K562 treated with DMSO at 1 percent for 4 hours (cell line): ENCODE measurements around the gene KRTAP19-4. TPM values are rescaled to one million over a fixed set of nuclear protein-coding genes. Genes with fewer than 3 reads are reported as not detected.

Experiments
- total RNA-seq: library from RNA; unstranded; fragments of 300-600 nt; gene quantifications from 2 replicates; pipeline ENCODE4 v1.2.3, GENCODE V29; 2022; ENCODE audit not compliant: insufficient read depth

KRTAP19-4 gene, protein sequence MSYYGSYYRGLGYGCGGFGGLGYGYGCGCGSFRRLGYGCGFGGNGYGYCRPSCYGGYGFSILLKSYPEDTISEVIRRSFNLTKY
- total RNA-seq = not detected in 2 replicates

DNA sequence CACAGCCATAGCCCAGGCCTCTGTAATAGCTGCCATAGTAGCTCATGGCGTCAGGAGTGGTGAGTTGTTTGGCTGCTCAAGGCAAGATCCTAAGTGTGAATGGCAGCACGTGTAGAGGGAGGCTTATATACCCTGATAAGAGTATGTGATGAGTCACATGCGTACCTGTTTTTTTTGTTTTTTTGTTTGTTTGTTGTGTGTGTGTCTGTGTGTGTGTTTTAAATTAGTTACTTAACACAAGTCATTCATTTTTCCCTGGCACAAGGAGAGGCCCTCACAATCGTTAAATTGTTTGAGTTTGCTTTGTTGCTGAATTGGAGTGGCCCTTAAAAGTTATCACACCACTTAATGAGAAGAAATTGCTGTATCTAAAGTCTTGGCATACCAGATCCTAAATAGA lies at the start of gene KRTAP19-4:
Gene KRTAP19-4, minus strand, starts transcription at position 101 of the 400 bp plus-strand sequence. Its CDS starts 55 bp downstream, at position 46.

DNA sequence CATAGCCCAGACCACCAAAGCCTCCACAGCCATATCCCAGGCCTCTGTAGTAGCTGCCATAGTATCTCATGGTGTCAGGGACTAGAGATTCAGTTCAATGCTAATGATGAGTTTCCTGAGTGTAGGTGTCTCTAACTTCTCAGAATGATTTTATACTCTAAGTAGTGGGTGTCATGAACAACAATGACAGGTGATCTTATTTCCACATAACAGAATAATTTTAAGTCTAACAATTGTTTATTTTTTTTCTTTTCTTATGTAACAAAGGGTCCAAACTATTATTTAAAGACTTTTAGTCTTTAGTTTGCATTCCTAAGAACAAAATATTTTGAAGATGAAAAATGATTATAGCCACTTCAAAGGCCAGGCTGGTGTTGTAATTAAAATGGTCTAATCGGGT lies 44.8 kb upstream of the KRTAP19-4 start, which contains the start of gene KRTAP19-6:
Gene KRTAP19-6, minus strand, starts transcription at position 101 of the 400 bp plus-strand sequence. Its CDS starts 31 bp downstream, at position 70.

DNA sequence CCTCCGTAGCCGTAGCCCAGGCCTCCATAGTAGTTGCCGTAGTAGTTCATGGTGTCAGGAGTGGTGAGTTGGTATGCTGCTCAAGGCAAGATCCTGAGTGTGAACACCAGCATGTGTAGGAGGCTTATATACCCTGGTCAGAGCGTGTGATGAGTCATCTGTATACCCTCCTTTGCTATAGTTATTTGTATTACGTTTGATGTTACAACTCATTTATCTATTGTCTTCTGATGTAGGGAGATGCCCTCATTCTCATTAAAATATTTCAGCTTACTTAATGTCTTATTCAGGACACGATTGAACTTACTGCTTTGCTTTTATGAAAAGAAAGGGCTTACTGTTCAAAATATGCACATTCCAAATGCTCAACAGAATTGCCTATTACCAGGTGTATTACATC lies 5.1 kb upstream of the KRTAP19-4 start, which contains the start of gene KRTAP19-5:
Gene KRTAP19-5, minus strand, starts transcription at position 101 of the 400 bp plus-strand sequence. Its CDS starts 51 bp downstream, at position 50.

DNA sequence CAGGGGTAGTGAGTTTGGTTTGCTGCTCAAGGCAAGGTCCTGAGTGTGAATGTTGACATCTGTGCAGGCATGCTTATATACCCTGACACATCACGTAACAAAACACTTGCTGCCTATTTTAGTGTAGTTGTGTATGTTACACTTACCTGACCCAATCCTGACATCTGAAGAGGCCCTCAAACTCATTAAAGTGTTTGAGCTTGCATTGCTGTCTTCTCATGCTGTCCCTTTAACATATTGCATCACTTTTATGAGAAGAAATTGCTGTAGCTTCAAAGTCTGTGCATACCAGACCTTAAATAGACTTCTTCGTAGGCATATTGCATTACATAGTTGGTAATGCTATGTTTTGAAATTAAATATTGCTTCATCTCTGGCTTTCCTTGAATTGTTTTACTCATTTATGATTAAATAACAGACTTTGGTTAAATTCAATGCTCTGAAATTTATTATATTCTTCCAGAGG lies 5.0 kb downstream of the KRTAP19-4 start, which contains the start of gene KRTAP19-3:
Gene KRTAP19-3, minus strand, starts transcription at position 51 of the 466 bp plus-strand sequence. CDS start 56 bp downstream, outside the sequence.

DNA sequence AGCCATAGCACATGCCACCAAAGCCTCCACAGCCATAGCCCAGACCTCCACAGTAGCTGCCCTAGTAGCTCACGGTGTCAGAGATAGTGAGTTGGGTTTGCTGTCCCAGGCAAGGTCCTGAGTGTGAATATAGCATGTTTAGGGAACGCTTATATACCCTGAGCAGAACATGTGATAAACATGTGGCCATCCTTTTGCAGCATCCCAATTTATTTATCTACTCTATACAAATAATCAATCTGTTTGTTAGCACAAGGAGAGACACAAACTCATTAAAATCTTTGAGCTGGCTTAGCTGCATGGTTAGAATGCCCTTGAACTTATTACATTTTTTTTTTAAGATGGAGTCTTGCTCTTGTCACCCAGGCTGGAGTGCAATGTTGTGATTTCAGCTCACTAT lies 9.6 kb downstream of the KRTAP19-4 start, which contains the start of gene KRTAP19-2:
Gene KRTAP19-2, minus strand, starts transcription at position 101 of the 400 bp plus-strand sequence. Its CDS starts 88 bp downstream, at position 13.

DNA sequence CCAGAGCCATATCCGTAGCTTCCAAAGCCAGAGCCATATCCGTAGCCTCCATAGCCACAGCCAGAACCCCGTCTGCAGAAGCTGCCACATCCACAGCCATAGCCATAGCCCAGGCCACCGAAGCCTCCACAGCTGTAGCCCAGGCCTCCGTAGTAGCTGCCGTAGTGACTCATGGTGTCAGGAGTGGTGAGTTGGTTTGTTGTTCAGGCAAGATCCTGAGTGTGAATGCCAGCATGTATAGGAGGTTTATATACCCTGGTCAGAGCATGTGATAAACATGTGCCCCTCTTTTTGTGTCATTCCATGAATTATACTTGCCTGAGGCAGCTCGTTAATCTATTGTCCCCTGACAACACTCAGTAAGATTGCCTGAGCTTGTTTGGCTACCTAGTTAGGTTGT lies 16.8 kb downstream of the KRTAP19-4 start, which contains the start of gene KRTAP19-1:
Gene KRTAP19-1, minus strand, starts transcription at position 223 of the 400 bp plus-strand sequence. Its CDS starts 50 bp downstream, at position 173.

Other genes starting within 250 kb of the KRTAP19-4 start
- gene KRTAP24-1, start 214.2 kb downstream of the KRTAP19-4 start, total RNA-seq = not detected in 2 replicates
- gene KRTAP25-1, start 207.7 kb downstream of the KRTAP19-4 start, total RNA-seq = not detected in 2 replicates
- gene KRTAP26-1, start 176.8 kb downstream of the KRTAP19-4 start, total RNA-seq = not detected in 2 replicates
- gene KRTAP27-1, start 159.5 kb downstream of the KRTAP19-4 start, total RNA-seq = not detected in 2 replicates
- gene KRTAP23-1, start 148.6 kb downstream of the KRTAP19-4 start, total RNA-seq = not detected in 2 replicates
- gene KRTAP13-2, start 124.9 kb downstream of the KRTAP19-4 start, total RNA-seq = not detected in 2 replicates
- not detected in 2 replicates for gene KRTAP13-1, start 101.1 kb downstream of the KRTAP19-4 start, total RNA-seq
- gene KRTAP13-3, start 71.2 kb downstream of the KRTAP19-4 start, total RNA-seq = not detected in 2 replicates
- gene KRTAP13-4, start 66.9 kb downstream of the KRTAP19-4 start, total RNA-seq = not detected in 2 replicates
- gene KRTAP15-1, start 56.9 kb downstream of the KRTAP19-4 start, total RNA-seq = not detected in 2 replicates
- not detected in 2 replicates for gene KRTAP19-1, start 16.8 kb downstream of the KRTAP19-4 start, total RNA-seq
- not detected in 2 replicates for gene KRTAP19-2, start 9.7 kb downstream of the KRTAP19-4 start, total RNA-seq
- not detected in 2 replicates for gene KRTAP19-3, start 5.2 kb downstream of the KRTAP19-4 start, total RNA-seq
- not detected in 2 replicates for gene KRTAP19-5, start 5.0 kb upstream of the KRTAP19-4 start, total RNA-seq
- not detected in 2 replicates for gene KRTAP19-6, start 44.7 kb upstream of the KRTAP19-4 start, total RNA-seq
- not detected in 2 replicates for gene KRTAP19-7, start 64.1 kb upstream of the KRTAP19-4 start, total RNA-seq
- not detected in 2 replicates for gene KRTAP22-2, start 93.2 kb upstream of the KRTAP19-4 start, total RNA-seq
- gene KRTAP6-3, start 95.3 kb upstream of the KRTAP19-4 start, total RNA-seq = not detected in 2 replicates
- not detected in 2 replicates for gene KRTAP6-2, start 101.7 kb upstream of the KRTAP19-4 start, total RNA-seq
- not detected in 2 replicates for gene KRTAP22-1, start 103.9 kb upstream of the KRTAP19-4 start, total RNA-seq
- not detected in 2 replicates for gene KRTAP6-1, start 116.8 kb upstream of the KRTAP19-4 start, total RNA-seq
- gene KRTAP20-1, start 119.3 kb upstream of the KRTAP19-4 start, total RNA-seq = not detected in 2 replicates
- gene KRTAP20-4, start 123.5 kb upstream of the KRTAP19-4 start, total RNA-seq = not detected in 2 replicates
- gene KRTAP20-2, start 138.0 kb upstream of the KRTAP19-4 start, total RNA-seq = not detected in 2 replicates
- not detected in 2 replicates for gene KRTAP20-3, start 145.7 kb upstream of the KRTAP19-4 start, total RNA-seq
- not detected in 2 replicates for gene KRTAP21-3, start 221.6 kb upstream of the KRTAP19-4 start, total RNA-seq